Neural cell (in vitro differentiated cells): ENCODE data around the gene HOXB6. TPM values are rescaled to one million over a fixed set of nuclear protein-coding genes. Genes with fewer than 3 reads are reported as not detected.

Experiments used
- H2AFZ ChIP-seq: fragments of 200-600, 300-800 bp; sonication (generic), shearing (Covaris generic); 2 replicates; pipeline ENCODE4 v1.6.0; 2014; ENCODE audit warnings: low read depth, mild to moderate bottlenecking, antibody characterized with exemption, low read length, moderate library complexity
- H3F3A ChIP-seq: fragments of 200-600 bp; shearing (Covaris generic); 2 replicates; pipeline ENCODE4 v1.6.1; 2016; ENCODE audit warnings: mild to moderate bottlenecking, moderate library complexity, mixed read lengths, antibody characterized with exemption, low read length; ENCODE audit not compliant: insufficient read depth, poor library complexity, severe bottlenecking
- H3K27ac ChIP-seq: fragments of 200-600, 300-800 bp; sonication (generic), shearing (Covaris generic); 2 replicates; pipeline ENCODE4 v1.5.1; 2014; ENCODE audit warnings: mild to moderate bottlenecking, low read length, moderate library complexity
- H3K27me3 ChIP-seq: fragments of 300-800, 200-600 bp; sonication (generic), shearing (Covaris generic); 2 replicates; pipeline ENCODE4 v1.6.0; 2014; ENCODE audit warnings: mild to moderate bottlenecking, low read depth, low read length, moderate library complexity; ENCODE audit not compliant: insufficient read depth
- H3K36me3 ChIP-seq: fragments of 300-800, 200-600 bp; sonication (generic), shearing (Covaris generic); 2 replicates; pipeline ENCODE4 v1.5.1; 2014; ENCODE audit warnings: mild to moderate bottlenecking, antibody characterized with exemption, low read length, moderate library complexity; ENCODE audit not compliant: insufficient read depth
- H3K4me2 ChIP-seq: fragments of 300-800, 200-600 bp; sonication (generic), shearing (Covaris generic); 2 replicates; pipeline ENCODE4 v1.6.0; 2014; ENCODE audit warnings: mild to moderate bottlenecking, low read length
- H3K4me3 ChIP-seq: fragments of 300-800, 200-600 bp; sonication (generic), shearing (Covaris generic); 2 replicates; pipeline ENCODE4 v1.5.1; 2014; ENCODE audit warnings: mild to moderate bottlenecking, low read length, moderate library complexity
- H3K79me2 ChIP-seq: fragments of 200-600 bp; shearing (Covaris generic); replicated peaks from 2 replicates; pipeline ENCODE4 v1.6.0; 2014; ENCODE audit warnings: mild to moderate bottlenecking, low read length, moderate library complexity; ENCODE audit not compliant: insufficient read depth
- H3K9ac ChIP-seq: fragments of 300-800, 200-600 bp; sonication (generic), shearing (Covaris generic); 2 replicates; pipeline ENCODE4 v1.6.1; 2016; ENCODE audit warnings: mild to moderate bottlenecking, low read length, mixed read lengths
- H3K9me2 ChIP-seq: fragments of 200-600 bp; shearing (Covaris generic); 2 replicates; pipeline ENCODE4 v1.6.1; 2016; ENCODE audit warnings: mild to moderate bottlenecking, low read length, mixed read lengths; ENCODE audit not compliant: insufficient read depth
- H3K9me3 ChIP-seq: fragments of 200-600, 300-800 bp; sonication (generic), shearing (Covaris generic); 2 replicates; pipeline ENCODE4 v1.6.1; 2016; ENCODE audit warnings: mild to moderate bottlenecking, mixed run types, low read length, moderate library complexity, mixed read lengths
- H4K20me1 ChIP-seq: fragments of 200-600 bp; shearing (Covaris generic); 2 replicates; pipeline ENCODE4 v1.6.1; 2016; ENCODE audit warnings: mild to moderate bottlenecking, mixed run types; ENCODE audit not compliant: insufficient read depth
- EP300 ChIP-seq: fragments of 450-650 bp; conservative IDR thresholded peaks from 2 replicates; pipeline ENCODE4 v1.6.1; 2014; ENCODE audit warnings: antibody characterized with exemption, mild to moderate bottlenecking, moderate library complexity; ENCODE audit not compliant: poor library complexity, severe bottlenecking
- EZH2 ChIP-seq: fragments of 200-600, 300-800 bp; shearing (Covaris generic), sonication (generic); IDR thresholded peaks from 2 replicates; pipeline ENCODE4 v1.6.1; 2014; ENCODE audit warnings: antibody characterized with exemption, low read length, borderline replicate concordance, mild to moderate bottlenecking; ENCODE audit not compliant: insufficient read depth, poor library complexity, severe bottlenecking
- MXI1 ChIP-seq: fragments of 450-650 bp; conservative IDR thresholded peaks from 2 replicates; pipeline ENCODE4 v1.6.1; 2014; ENCODE audit warnings: antibody characterized with exemption, mild to moderate bottlenecking; ENCODE audit not compliant: poor library complexity, severe bottlenecking
- POLR2AphosphoS5 ChIP-seq: IDR thresholded peaks from 2 replicates; pipeline ENCODE4 v1.6.1; 2012
- RAD21 ChIP-seq: fragments of 450-650 bp; conservative IDR thresholded peaks from 2 replicates; pipeline ENCODE4 v1.6.1; 2014; ENCODE audit warnings: antibody characterized with exemption, mild to moderate bottlenecking, moderate library complexity
- SMC3 ChIP-seq: fragments of 450-650 bp; conservative IDR thresholded peaks from 2 replicates; pipeline ENCODE4 v1.6.1; 2014; ENCODE audit warnings: antibody characterized with exemption, mild to moderate bottlenecking, moderate library complexity; ENCODE audit not compliant: poor library complexity
- TAF1 ChIP-seq: IDR thresholded peaks from 2 replicates; pipeline ENCODE4 v1.6.1; 2012; ENCODE audit warnings: low read depth
- polyA plus RNA-seq: library from polyadenylated mRNA; depleted of rRNA; stranded (reverse); fragments of >200 nt; gene quantifications from 2 replicates; pipeline ENCODE4 v1.2.3, GENCODE V29; 2014
- TF ChIP-seq, protein P1 (sequence below): fragments of 450-650 bp; IDR thresholded peaks from 2 replicates; pipeline ENCODE4 v1.5.1; 2014; ENCODE audit warnings: antibody characterized with exemption, mild to moderate bottlenecking, moderate library complexity; ENCODE audit not compliant: poor library complexity, severe bottlenecking
- TF ChIP-seq, protein P2 (sequence below): IDR thresholded peaks from 2 replicates; pipeline ENCODE4 v1.6.1; 2012; ENCODE audit warnings: borderline replicate concordance

Gene HOXB6
- polyA plus RNA-seq, 1 donor from 2014 or later, result not detected

- H3K27ac ChIP-seq, result no peak overlapping the region
- peaks cover 99% of the 10 kb centered on the region for H3K27me3 ChIP-seq
- no peaks in the 10 kb centered on the region for H3K36me3 ChIP-seq
- no peaks in the 10 kb centered on the region for H3K9me3 ChIP-seq
- TF ChIP-seq EP300 (no peak), RAD21 (no peak), POLR2AphosphoS5 (no peak), SMC3 (no peak), TAF1 (no peak), MXI1 (no peak), EZH2 (no peak)
- TF ChIP-seq, protein P1, sequence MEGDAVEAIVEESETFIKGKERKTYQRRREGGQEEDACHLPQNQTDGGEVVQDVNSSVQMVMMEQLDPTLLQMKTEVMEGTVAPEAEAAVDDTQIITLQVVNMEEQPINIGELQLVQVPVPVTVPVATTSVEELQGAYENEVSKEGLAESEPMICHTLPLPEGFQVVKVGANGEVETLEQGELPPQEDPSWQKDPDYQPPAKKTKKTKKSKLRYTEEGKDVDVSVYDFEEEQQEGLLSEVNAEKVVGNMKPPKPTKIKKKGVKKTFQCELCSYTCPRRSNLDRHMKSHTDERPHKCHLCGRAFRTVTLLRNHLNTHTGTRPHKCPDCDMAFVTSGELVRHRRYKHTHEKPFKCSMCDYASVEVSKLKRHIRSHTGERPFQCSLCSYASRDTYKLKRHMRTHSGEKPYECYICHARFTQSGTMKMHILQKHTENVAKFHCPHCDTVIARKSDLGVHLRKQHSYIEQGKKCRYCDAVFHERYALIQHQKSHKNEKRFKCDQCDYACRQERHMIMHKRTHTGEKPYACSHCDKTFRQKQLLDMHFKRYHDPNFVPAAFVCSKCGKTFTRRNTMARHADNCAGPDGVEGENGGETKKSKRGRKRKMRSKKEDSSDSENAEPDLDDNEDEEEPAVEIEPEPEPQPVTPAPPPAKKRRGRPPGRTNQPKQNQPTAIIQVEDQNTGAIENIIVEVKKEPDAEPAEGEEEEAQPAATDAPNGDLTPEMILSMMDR, result no peak
- TF ChIP-seq, protein P2, sequence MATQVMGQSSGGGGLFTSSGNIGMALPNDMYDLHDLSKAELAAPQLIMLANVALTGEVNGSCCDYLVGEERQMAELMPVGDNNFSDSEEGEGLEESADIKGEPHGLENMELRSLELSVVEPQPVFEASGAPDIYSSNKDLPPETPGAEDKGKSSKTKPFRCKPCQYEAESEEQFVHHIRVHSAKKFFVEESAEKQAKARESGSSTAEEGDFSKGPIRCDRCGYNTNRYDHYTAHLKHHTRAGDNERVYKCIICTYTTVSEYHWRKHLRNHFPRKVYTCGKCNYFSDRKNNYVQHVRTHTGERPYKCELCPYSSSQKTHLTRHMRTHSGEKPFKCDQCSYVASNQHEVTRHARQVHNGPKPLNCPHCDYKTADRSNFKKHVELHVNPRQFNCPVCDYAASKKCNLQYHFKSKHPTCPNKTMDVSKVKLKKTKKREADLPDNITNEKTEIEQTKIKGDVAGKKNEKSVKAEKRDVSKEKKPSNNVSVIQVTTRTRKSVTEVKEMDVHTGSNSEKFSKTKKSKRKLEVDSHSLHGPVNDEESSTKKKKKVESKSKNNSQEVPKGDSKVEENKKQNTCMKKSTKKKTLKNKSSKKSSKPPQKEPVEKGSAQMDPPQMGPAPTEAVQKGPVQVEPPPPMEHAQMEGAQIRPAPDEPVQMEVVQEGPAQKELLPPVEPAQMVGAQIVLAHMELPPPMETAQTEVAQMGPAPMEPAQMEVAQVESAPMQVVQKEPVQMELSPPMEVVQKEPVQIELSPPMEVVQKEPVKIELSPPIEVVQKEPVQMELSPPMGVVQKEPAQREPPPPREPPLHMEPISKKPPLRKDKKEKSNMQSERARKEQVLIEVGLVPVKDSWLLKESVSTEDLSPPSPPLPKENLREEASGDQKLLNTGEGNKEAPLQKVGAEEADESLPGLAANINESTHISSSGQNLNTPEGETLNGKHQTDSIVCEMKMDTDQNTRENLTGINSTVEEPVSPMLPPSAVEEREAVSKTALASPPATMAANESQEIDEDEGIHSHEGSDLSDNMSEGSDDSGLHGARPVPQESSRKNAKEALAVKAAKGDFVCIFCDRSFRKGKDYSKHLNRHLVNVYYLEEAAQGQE, result no peak
- no peak overlapping the region for H3K9ac ChIP-seq
- no peak overlapping the region for H3K4me3 ChIP-seq
- H4K20me1 ChIP-seq, result no peaks in the 10 kb centered on the region
- H3F3A ChIP-seq, result no peaks in the 10 kb centered on the region
- H3K9me2 ChIP-seq, result no peaks in the 10 kb centered on the region
- no peak overlapping the region for H2AFZ ChIP-seq
- no peaks in the 10 kb centered on the region for H3K79me2 ChIP-seq
- H3K4me2 ChIP-seq, result no peak overlapping the region
Measured at GRCh38 chr17:48563385-48563838, 41.4 kb downstream of the HOXB6 start.

DNA sequence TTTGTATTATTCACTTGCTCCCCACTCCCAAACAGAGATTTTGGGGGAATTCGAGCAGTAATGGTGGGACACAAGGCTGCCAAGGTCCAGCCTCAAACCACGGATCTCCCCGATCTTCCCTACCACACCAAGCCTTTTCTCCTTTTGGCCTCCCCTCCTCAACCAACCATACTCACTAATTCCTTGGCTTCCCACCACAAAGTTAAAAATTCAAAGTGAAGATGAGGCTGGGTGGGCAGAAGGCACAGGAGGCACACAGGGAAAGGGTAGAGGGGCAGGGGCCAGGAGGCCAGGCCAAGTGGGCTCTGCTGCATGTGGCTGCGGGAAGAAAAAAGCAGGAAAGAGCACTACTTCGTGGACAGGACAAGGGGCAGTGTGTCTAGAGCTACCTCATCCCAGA is 41.9 kb downstream of the HOXB6 start:
- Histone ChIP-seq H3K4me2 (no peak overlapping the region), H3K9ac (no peak overlapping the region), H3K4me3 (no peak overlapping the region), H2AFZ (no peak overlapping the region), H3K36me3 (no peaks in the 10 kb centered on the region), H3K27me3 (peaks cover 99% of the 10 kb centered on the region), H3F3A (no peaks in the 10 kb centered on the region), H4K20me1 (no peaks in the 10 kb centered on the region), H3K9me2 (no peaks in the 10 kb centered on the region), H3K79me2 (no peaks in the 10 kb centered on the region), H3K9me3 (no peaks in the 10 kb centered on the region), H3K27ac (no peak overlapping the region)
- no peak for TF ChIP-seq MXI1
- TF ChIP-seq, protein P1, result no peak
- no peak for TF ChIP-seq POLR2AphosphoS5
- TF ChIP-seq EZH2, result no peak
- TF ChIP-seq, protein P2, result no peak
- no peak for TF ChIP-seq EP300
- TF ChIP-seq RAD21, result no peak
- no peak for TF ChIP-seq SMC3
- TF ChIP-seq TAF1, result no peak
